WTC11 (cell line): ENCODE results near the gene OR2W3. TPM values are rescaled to one million over a fixed set of nuclear protein-coding genes. Genes with fewer than 3 reads are reported as not detected.

Experiments
- ATAC-seq: fragments of 200-7000 bp; cut with Tn5 transposase; 2 replicates; pipeline ENCODE4 v1.10.0; 2021; ENCODE audit warnings: mild to moderate bottlenecking, moderate library complexity
- CTCF ChIA-PET: fragments of 300-600 bp; sonication (Branson Sonifier 250); formaldehyde crosslinking; loops from one replicate; lab custom pipeline; 2021; ENCODE audit warnings: antibody characterized with exemption; lab: Charles Lee
- POLR2A ChIA-PET: fragments of 350-600 bp; sonication (Branson Sonifier 250); formaldehyde crosslinking; loops from one replicate; lab custom pipeline; 2021; ENCODE audit warnings: antibody characterized with exemption; lab: Charles Lee
- DNase-seq: peaks from one replicate; pipeline ENCODE4 v3.0.0; 2021; ENCODE audit warnings: low spot score
- H3K27ac Mint-ChIP-seq: 2 replicates; pipeline ENCODE4 v1.8.0; 2021; ENCODE audit warnings: mixed read lengths
- H3K27me3 Mint-ChIP-seq: 2 replicates; pipeline ENCODE4 v1.8.0; 2021; ENCODE audit warnings: low read depth, mild to moderate bottlenecking, moderate library complexity, mixed read lengths
- H3K36me3 Mint-ChIP-seq: 2 replicates; pipeline ENCODE4 v1.8.0; 2021; ENCODE audit warnings: mixed read lengths
- H3K4me1 Mint-ChIP-seq: 2 replicates; pipeline ENCODE4 v1.8.0; 2022; ENCODE audit warnings: mixed read lengths
- H3K4me3 Mint-ChIP-seq: 2 replicates; pipeline ENCODE4 v1.8.0; 2021; ENCODE audit warnings: mild to moderate bottlenecking, moderate library complexity, mixed read lengths
- H3K9me3 Mint-ChIP-seq: 2 replicates; pipeline ENCODE4 v1.8.0; 2021; ENCODE audit warnings: mixed read lengths
- ATF1 ChIP-seq: sonication (generic); formaldehyde crosslinking; IDR thresholded peaks from 2 replicates; pipeline ENCODE4 v1.8.1; 2023; ENCODE audit warnings: mild to moderate bottlenecking, moderate library complexity, missing genetic modification reagents
- CREB1 ChIP-seq: sonication (generic); formaldehyde crosslinking; IDR thresholded peaks from 2 replicates; pipeline ENCODE4 v1.8.0; 2023; ENCODE audit warnings: mild to moderate bottlenecking, missing genetic modification reagents
- CREM ChIP-seq: sonication (generic); formaldehyde crosslinking; IDR thresholded peaks from 2 replicates; pipeline ENCODE4 v1.8.1; 2022; ENCODE audit warnings: mild to moderate bottlenecking, missing genetic modification reagents, moderate library complexity
- EMX1 ChIP-seq: fragments of 250-450 bp; sonication (Bioruptor Pico); IDR thresholded peaks from 2 replicates; pipeline ENCODE4 v1.8.0; 2021; ENCODE audit warnings: mild to moderate bottlenecking
- ESRRA ChIP-seq: sonication (generic); formaldehyde crosslinking; IDR thresholded peaks from 2 replicates; pipeline ENCODE4 v1.8.1; 2022; ENCODE audit warnings: mild to moderate bottlenecking, missing genetic modification reagents, borderline replicate concordance
- FOXP1 ChIP-seq: sonication (generic); formaldehyde crosslinking; IDR thresholded peaks from 2 replicates; pipeline ENCODE4 v1.8.0; 2022; ENCODE audit warnings: missing genetic modification reagents, mild to moderate bottlenecking, moderate library complexity, borderline replicate concordance
- NFATC4 ChIP-seq: fragments of 250-450 bp; sonication (Bioruptor Pico); IDR thresholded peaks from 2 replicates; pipeline ENCODE4 v1.9.0; 2021; ENCODE audit warnings: mild to moderate bottlenecking
- OVOL2 ChIP-seq: fragments of 250-450 bp; sonication (Bioruptor Pico); IDR thresholded peaks from 2 replicates; pipeline ENCODE4 v1.9.0; 2021; ENCODE audit warnings: mild to moderate bottlenecking, borderline replicate concordance
- PRRX2 ChIP-seq: fragments of 250-450 bp; sonication (Bioruptor Pico); IDR thresholded peaks from 2 replicates; pipeline ENCODE4 v1.8.0; 2021; ENCODE audit warnings: mild to moderate bottlenecking
- RORB ChIP-seq: fragments of 250-450 bp; sonication (Bioruptor Pico); IDR thresholded peaks from 2 replicates; pipeline ENCODE4 v1.9.0; 2021; ENCODE audit warnings: mild to moderate bottlenecking
- ZNF232 ChIP-seq: sonication (generic); formaldehyde crosslinking; IDR thresholded peaks from 2 replicates; pipeline ENCODE4 v1.8.0; 2022; ENCODE audit warnings: mild to moderate bottlenecking, missing genetic modification reagents
- ZNF263 ChIP-seq: sonication (generic); formaldehyde crosslinking; IDR thresholded peaks from 2 replicates; pipeline ENCODE4 v1.8.1; 2022; ENCODE audit warnings: low read depth, mild to moderate bottlenecking, moderate library complexity, missing genetic modification reagents
- ZNF671 ChIP-seq: fragments of 250-450 bp; sonication (Bioruptor Pico); IDR thresholded peaks from 2 replicates; pipeline ENCODE4 v1.8.0; 2021; ENCODE audit warnings: mild to moderate bottlenecking
- total RNA-seq: library from RNA; stranded (reverse); gene quantifications from 3 replicates; pipeline ENCODE4 v1.2.3, GENCODE V29; 2021
- TF ChIP-seq, protein P1 (sequence below): sonication (generic); formaldehyde crosslinking; IDR thresholded peaks from 2 replicates; pipeline ENCODE4 v1.8.1; 2022; ENCODE audit warnings: mild to moderate bottlenecking, moderate library complexity, missing genetic modification reagents
- TF ChIP-seq, protein P2 (sequence below): fragments of 250-450 bp; sonication (Bioruptor Pico); IDR thresholded peaks from 2 replicates; pipeline ENCODE4 v1.9.0; 2021; ENCODE audit warnings: mild to moderate bottlenecking, borderline replicate concordance
- TF ChIP-seq, protein P3 (sequence below): fragments of 250-450 bp; sonication (Bioruptor Pico); IDR thresholded peaks from 2 replicates; pipeline ENCODE4 v1.9.0; 2021; ENCODE audit warnings: mild to moderate bottlenecking
- TF ChIP-seq, protein P4 (sequence below): sonication (generic); formaldehyde crosslinking; IDR thresholded peaks from 2 replicates; pipeline ENCODE4 v1.8.0; 2022; ENCODE audit warnings: mild to moderate bottlenecking, missing genetic modification reagents
- TF ChIP-seq, protein P5 (sequence below): sonication (generic); formaldehyde crosslinking; IDR thresholded peaks from 2 replicates; pipeline ENCODE4 v1.8.0; 2023; ENCODE audit warnings: missing genetic modification reagents
- TF ChIP-seq, protein P6 (sequence below): sonication (generic); formaldehyde crosslinking; IDR thresholded peaks from 2 replicates; pipeline ENCODE4 v1.8.1; 2022; ENCODE audit warnings: missing genetic modification reagents, borderline replicate concordance
- TF ChIP-seq, protein P7 (sequence below): fragments of 250-450 bp; sonication (Bioruptor Pico); IDR thresholded peaks from 2 replicates; pipeline ENCODE4 v2.1.2; 2022; ENCODE audit warnings: mild to moderate bottlenecking, moderate library complexity
- TF ChIP-seq, protein P8 (sequence below): sonication (generic); formaldehyde crosslinking; IDR thresholded peaks from 2 replicates; pipeline ENCODE4 v1.8.1; 2022; ENCODE audit warnings: low read depth, missing genetic modification reagents, borderline replicate concordance

The OR2W3 gene
- total RNA-seq, 1 experiment from 2014 or later, result 0.17 TPM

DNA sequence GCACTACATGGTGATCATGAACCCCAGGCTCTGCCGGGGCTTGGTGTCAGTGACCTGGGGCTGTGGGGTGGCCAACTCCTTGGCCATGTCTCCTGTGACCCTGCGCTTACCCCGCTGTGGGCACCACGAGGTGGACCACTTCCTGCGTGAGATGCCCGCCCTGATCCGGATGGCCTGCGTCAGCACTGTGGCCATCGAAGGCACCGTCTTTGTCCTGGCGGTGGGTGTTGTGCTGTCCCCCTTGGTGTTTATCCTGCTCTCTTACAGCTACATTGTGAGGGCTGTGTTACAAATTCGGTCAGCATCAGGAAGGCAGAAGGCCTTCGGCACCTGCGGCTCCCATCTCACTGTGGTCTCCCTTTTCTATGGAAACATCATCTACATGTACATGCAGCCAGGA, 589 bp downstream of the OR2W3 start:
- CTCF ChIA-PET, result no interaction called here

DNA sequence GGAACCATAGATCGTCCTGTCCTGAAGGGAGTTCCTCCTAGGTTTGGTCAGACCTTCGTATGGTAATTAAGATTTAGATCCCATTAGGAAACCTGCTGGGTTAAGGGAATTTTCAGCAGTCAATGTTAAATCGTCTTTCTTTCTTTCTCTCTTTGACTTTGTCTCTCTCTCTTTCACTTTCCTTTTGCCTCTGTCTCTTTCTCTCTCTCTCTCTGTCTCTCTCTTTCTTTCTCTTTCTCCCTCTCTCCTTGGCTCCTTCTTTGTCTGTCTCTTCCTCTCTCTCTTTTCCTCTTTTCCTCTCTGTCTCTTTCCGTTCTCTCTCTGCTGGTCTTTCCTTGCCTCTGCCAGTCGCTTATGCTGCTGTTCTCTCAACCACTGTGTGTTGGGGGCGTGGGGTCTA, 8.7 kb downstream of the OR2W3 start:
- POLR2A ChIA-PET, result no interaction called here
- no peak for ATAC-seq
- no peak overlapping the region for H3K4me3 Mint-ChIP-seq

More for the DNA sequence above, 589 bp downstream of the OR2W3 start:
- TF ChIP-seq, protein P1, sequence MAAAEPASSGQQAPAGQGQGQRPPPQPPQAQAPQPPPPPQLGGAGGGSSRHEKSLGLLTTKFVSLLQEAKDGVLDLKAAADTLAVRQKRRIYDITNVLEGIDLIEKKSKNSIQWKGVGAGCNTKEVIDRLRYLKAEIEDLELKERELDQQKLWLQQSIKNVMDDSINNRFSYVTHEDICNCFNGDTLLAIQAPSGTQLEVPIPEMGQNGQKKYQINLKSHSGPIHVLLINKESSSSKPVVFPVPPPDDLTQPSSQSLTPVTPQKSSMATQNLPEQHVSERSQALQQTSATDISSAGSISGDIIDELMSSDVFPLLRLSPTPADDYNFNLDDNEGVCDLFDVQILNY (CRISPR knock-in tag), result no peak
- TF ChIP-seq, protein P2, sequence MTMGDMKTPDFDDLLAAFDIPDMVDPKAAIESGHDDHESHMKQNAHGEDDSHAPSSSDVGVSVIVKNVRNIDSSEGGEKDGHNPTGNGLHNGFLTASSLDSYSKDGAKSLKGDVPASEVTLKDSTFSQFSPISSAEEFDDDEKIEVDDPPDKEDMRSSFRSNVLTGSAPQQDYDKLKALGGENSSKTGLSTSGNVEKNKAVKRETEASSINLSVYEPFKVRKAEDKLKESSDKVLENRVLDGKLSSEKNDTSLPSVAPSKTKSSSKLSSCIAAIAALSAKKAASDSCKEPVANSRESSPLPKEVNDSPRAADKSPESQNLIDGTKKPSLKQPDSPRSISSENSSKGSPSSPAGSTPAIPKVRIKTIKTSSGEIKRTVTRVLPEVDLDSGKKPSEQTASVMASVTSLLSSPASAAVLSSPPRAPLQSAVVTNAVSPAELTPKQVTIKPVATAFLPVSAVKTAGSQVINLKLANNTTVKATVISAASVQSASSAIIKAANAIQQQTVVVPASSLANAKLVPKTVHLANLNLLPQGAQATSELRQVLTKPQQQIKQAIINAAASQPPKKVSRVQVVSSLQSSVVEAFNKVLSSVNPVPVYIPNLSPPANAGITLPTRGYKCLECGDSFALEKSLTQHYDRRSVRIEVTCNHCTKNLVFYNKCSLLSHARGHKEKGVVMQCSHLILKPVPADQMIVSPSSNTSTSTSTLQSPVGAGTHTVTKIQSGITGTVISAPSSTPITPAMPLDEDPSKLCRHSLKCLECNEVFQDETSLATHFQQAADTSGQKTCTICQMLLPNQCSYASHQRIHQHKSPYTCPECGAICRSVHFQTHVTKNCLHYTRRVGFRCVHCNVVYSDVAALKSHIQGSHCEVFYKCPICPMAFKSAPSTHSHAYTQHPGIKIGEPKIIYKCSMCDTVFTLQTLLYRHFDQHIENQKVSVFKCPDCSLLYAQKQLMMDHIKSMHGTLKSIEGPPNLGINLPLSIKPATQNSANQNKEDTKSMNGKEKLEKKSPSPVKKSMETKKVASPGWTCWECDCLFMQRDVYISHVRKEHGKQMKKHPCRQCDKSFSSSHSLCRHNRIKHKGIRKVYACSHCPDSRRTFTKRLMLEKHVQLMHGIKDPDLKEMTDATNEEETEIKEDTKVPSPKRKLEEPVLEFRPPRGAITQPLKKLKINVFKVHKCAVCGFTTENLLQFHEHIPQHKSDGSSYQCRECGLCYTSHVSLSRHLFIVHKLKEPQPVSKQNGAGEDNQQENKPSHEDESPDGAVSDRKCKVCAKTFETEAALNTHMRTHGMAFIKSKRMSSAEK (CRISPR knock-in tag), result no peak
- TF ChIP-seq CREM (CRISPR knock-in tag) (no peak), ZNF263 (no peak), ATF1 (CRISPR knock-in tag) (no peak), CREB1 (no peak), ZNF671 (no peak), EMX1 (no peak)
- TF ChIP-seq, protein P3, sequence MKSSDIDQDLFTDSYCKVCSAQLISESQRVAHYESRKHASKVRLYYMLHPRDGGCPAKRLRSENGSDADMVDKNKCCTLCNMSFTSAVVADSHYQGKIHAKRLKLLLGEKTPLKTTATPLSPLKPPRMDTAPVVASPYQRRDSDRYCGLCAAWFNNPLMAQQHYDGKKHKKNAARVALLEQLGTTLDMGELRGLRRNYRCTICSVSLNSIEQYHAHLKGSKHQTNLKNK (CRISPR knock-in tag), result no peak
- TF ChIP-seq, protein P4, sequence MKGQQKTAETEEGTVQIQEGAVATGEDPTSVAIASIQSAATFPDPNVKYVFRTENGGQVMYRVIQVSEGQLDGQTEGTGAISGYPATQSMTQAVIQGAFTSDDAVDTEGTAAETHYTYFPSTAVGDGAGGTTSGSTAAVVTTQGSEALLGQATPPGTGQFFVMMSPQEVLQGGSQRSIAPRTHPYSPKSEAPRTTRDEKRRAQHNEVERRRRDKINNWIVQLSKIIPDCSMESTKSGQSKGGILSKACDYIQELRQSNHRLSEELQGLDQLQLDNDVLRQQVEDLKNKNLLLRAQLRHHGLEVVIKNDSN (CRISPR knock-in tag), result no peak
- TF ChIP-seq, protein P5, sequence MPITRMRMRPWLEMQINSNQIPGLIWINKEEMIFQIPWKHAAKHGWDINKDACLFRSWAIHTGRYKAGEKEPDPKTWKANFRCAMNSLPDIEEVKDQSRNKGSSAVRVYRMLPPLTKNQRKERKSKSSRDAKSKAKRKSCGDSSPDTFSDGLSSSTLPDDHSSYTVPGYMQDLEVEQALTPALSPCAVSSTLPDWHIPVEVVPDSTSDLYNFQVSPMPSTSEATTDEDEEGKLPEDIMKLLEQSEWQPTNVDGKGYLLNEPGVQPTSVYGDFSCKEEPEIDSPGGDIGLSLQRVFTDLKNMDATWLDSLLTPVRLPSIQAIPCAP (CRISPR knock-in tag), result no peak
- TF ChIP-seq, protein P6, sequence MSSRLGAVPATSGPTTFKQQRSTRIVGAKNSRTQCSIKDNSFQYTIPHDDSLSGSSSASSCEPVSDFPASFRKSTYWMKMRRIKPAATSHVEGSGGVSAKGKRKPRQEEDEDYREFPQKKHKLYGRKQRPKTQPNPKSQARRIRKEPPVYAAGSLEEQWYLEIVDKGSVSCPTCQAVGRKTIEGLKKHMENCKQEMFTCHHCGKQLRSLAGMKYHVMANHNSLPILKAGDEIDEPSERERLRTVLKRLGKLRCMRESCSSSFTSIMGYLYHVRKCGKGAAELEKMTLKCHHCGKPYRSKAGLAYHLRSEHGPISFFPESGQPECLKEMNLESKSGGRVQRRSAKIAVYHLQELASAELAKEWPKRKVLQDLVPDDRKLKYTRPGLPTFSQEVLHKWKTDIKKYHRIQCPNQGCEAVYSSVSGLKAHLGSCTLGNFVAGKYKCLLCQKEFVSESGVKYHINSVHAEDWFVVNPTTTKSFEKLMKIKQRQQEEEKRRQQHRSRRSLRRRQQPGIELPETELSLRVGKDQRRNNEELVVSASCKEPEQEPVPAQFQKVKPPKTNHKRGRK, result no peak
- Mint-ChIP-seq H3K4me3 (no peak overlapping the region), H3K9me3 (peaks cover 41% of the 10 kb centered on the region), H3K27me3 (no peaks in the 10 kb centered on the region), H3K36me3 (peaks cover 33% of the 10 kb centered on the region), H3K4me1 (peaks cover 4% of the 10 kb centered on the region), H3K27ac (no peak overlapping the region)
- DNase-seq (no peak), ATAC-seq (no peak)
- POLR2A ChIA-PET, result no interaction called here

More for the DNA sequence above, 8.7 kb downstream of the OR2W3 start:
- no peak for TF ChIP-seq RORB (CRISPR knock-in tag)
- no peak for TF ChIP-seq ZNF232 (CRISPR knock-in tag)
- TF ChIP-seq, protein P7, sequence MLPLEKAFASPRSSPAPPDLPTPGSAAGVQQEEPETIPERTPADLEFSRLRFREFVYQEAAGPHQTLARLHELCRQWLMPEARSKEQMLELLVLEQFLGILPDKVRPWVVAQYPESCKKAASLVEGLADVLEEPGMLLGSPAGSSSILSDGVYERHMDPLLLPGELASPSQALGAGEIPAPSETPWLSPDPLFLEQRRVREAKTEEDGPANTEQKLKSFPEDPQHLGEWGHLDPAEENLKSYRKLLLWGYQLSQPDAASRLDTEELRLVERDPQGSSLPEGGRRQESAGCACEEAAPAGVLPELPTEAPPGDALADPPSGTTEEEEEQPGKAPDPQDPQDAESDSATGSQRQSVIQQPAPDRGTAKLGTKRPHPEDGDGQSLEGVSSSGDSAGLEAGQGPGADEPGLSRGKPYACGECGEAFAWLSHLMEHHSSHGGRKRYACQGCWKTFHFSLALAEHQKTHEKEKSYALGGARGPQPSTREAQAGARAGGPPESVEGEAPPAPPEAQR, result no peak
- TF ChIP-seq FOXP1, result no peak
- TF ChIP-seq NFATC4 (CRISPR knock-in tag), result no peak
- TF ChIP-seq, protein P8, sequence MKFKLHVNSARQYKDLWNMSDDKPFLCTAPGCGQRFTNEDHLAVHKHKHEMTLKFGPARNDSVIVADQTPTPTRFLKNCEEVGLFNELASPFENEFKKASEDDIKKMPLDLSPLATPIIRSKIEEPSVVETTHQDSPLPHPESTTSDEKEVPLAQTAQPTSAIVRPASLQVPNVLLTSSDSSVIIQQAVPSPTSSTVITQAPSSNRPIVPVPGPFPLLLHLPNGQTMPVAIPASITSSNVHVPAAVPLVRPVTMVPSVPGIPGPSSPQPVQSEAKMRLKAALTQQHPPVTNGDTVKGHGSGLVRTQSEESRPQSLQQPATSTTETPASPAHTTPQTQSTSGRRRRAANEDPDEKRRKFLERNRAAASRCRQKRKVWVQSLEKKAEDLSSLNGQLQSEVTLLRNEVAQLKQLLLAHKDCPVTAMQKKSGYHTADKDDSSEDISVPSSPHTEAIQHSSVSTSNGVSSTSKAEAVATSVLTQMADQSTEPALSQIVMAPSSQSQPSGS (CRISPR knock-in tag), result no peak
- TF ChIP-seq ESRRA (CRISPR knock-in tag), result no peak
- TF ChIP-seq OVOL2 (CRISPR knock-in tag), result no peak
- TF ChIP-seq PRRX2, result no peak
- TF ChIP-seq, all 79 proteins: peak for 0
- Mint-ChIP-seq H3K27ac (peak overlapping the region; percentile 6; the same call in 1 of the 2 replicates), H3K4me1 (peaks cover 55% of the 10 kb centered on the region), H3K36me3 (peaks cover 54% of the 10 kb centered on the region), H3K27me3 (peaks cover 11% of the 10 kb centered on the region), H3K9me3 (peaks cover 63% of the 10 kb centered on the region)
- DNase-seq, result no peak
- CTCF ChIA-PET, result no interaction called here
